HEK293 (cell line): ENCODE measurements around the gene CNOT2.

ENCODE experiments used
- CTCF ChIA-PET: fragments of 350-600 bp; formaldehyde crosslinking; extraction: SDS; loops from one replicate; lab custom pipeline; 2021; ENCODE audit warnings: antibody characterized with exemption; lab: Yijun Ruan, JAX
- POLR2A ChIA-PET: fragments of 300-600 bp; formaldehyde crosslinking; extraction: SDS; loops from one replicate; lab custom pipeline; 2020; ENCODE audit warnings: antibody characterized with exemption, inconsistent platforms; lab: Yijun Ruan, JAX
- H3K27ac ChIP-seq: fragments of 200-500 bp; sonication (Bioruptor generic); 2 replicates; pipeline ENCODE4 v1.5.1; 2014; ENCODE audit warnings: low read depth, low read length, control low read depth, inconsistent platforms; ENCODE audit errors: extremely low read depth
- H3K36me3 ChIP-seq, 2 experiments: fragments of 200-500 bp in 1 of 2; sonication (Bioruptor generic) in 1 of 2; 1 replicate in 1 of 2; 2 replicates in 1 of 2; pipeline ENCODE4 v1.5.1; 2014 to 2017; ENCODE audit warnings: inconsistent platforms in 2 of 2, low read length in 2 of 2; ENCODE audit not compliant: control insufficient read depth in 2 of 2, insufficient read depth in 1 of 2
- H3K4me1 ChIP-seq: fragments of 200-500 bp; sonication (Bioruptor generic); 2 replicates; pipeline ENCODE4 v1.5.1; 2014; ENCODE audit warnings: mild to moderate bottlenecking, low read length, inconsistent platforms; ENCODE audit not compliant: control insufficient read depth, insufficient read depth
- H3K4me3 ChIP-seq: 2 replicates; pipeline ENCODE4 v1.5.1; 2011; ENCODE audit warnings: low read depth, mild to moderate bottlenecking, control low read depth, low read length, moderate library complexity
- H3K9me3 ChIP-seq: fragments of 200-500 bp; sonication (Bioruptor generic); 2 replicates; pipeline ENCODE4 v1.5.1; 2014; ENCODE audit warnings: low read depth, low read length, inconsistent platforms; ENCODE audit not compliant: control insufficient read depth, insufficient read depth
- BCL11B ChIP-seq: fragments of 450-650 bp; formaldehyde crosslinking; IDR thresholded peaks from 2 replicates; pipeline ENCODE4 v1.5.1; 2016; ENCODE audit warnings: low read depth, missing biosample characterization, missing genetic modification characterization
- SETDB1 ChIP-seq: IDR thresholded peaks from one replicate; pipeline ENCODE4 v1.6.1; 2017; ENCODE audit warnings: mild to moderate bottlenecking, low read length, moderate library complexity, mixed read lengths; ENCODE audit not compliant: insufficient read length
- YY1 ChIP-seq: fragments of 450-650 bp; formaldehyde crosslinking; IDR thresholded peaks from 2 replicates; pipeline ENCODE4 v1.5.1; 2018; ENCODE audit warnings: missing biosample characterization, missing genetic modification characterization
- ZBTB20 ChIP-seq: fragments of 450-650 bp; formaldehyde crosslinking; IDR thresholded peaks from 2 replicates; pipeline ENCODE4 v1.5.1; 2016; ENCODE audit warnings: missing biosample characterization, missing genetic modification characterization
- ZBTB48 ChIP-seq: fragments of 450-650 bp; formaldehyde crosslinking; IDR thresholded peaks from 2 replicates; pipeline ENCODE4 v1.5.1; 2016; ENCODE audit warnings: missing biosample characterization, missing genetic modification characterization
- ZFHX2 ChIP-seq: fragments of 450-650 bp; formaldehyde crosslinking; conservative IDR thresholded peaks from 2 replicates; pipeline ENCODE4 v1.5.1; 2016; ENCODE audit warnings: missing biosample characterization, missing genetic modification characterization
- ZFP69B ChIP-seq: fragments of 450-650 bp; formaldehyde crosslinking; IDR thresholded peaks from 2 replicates; pipeline ENCODE4 v1.5.1; 2016; ENCODE audit warnings: missing biosample characterization, missing genetic modification characterization
- ZNF184 ChIP-seq: fragments of 450-650 bp; IDR thresholded peaks from 2 replicates; pipeline ENCODE4 v1.5.1; 2018; ENCODE audit warnings: missing biosample characterization, mild to moderate bottlenecking, missing genetic modification characterization
- ZNF292 ChIP-seq: fragments of 450-650 bp; formaldehyde crosslinking; IDR thresholded peaks from 2 replicates; pipeline ENCODE4 v1.5.1; 2016; ENCODE audit warnings: low read depth, missing biosample characterization, missing genetic modification characterization, borderline replicate concordance
- ZNF366 ChIP-seq: fragments of 450-650 bp; formaldehyde crosslinking; conservative IDR thresholded peaks from 2 replicates; pipeline ENCODE4 v1.5.1; 2016; ENCODE audit warnings: missing biosample characterization, missing genetic modification characterization
- ZNF558 ChIP-seq: fragments of 450-650 bp; formaldehyde crosslinking; IDR thresholded peaks from 2 replicates; pipeline ENCODE4 v1.5.1; 2016; ENCODE audit warnings: missing biosample characterization, missing genetic modification characterization
- ZNF585B ChIP-seq: fragments of 450-650 bp; formaldehyde crosslinking; IDR thresholded peaks from 2 replicates; pipeline ENCODE4 v1.5.1; 2016; ENCODE audit warnings: missing biosample characterization, missing genetic modification characterization
- ZNF629 ChIP-seq: fragments of 450-650 bp; formaldehyde crosslinking; IDR thresholded peaks from 2 replicates; pipeline ENCODE4 v1.5.1; 2017; ENCODE audit warnings: missing biosample characterization, missing genetic modification characterization
- ZNF654 ChIP-seq: fragments of 450-650 bp; formaldehyde crosslinking; IDR thresholded peaks from 2 replicates; pipeline ENCODE4 v1.5.1; 2016; ENCODE audit warnings: low read depth, missing biosample characterization, missing genetic modification characterization
- ZNF677 ChIP-seq: fragments of 450-650 bp; IDR thresholded peaks from 2 replicates; pipeline ENCODE4 v1.5.0; 2018; ENCODE audit warnings: missing biosample characterization, mild to moderate bottlenecking, missing genetic modification characterization, moderate library complexity
- ZNF843 ChIP-seq: fragments of 450-650 bp; formaldehyde crosslinking; IDR thresholded peaks from 2 replicates; pipeline ENCODE4 v1.5.1; 2016; ENCODE audit warnings: missing biosample characterization, missing genetic modification characterization
- ZXDB ChIP-seq: fragments of 450-650 bp; formaldehyde crosslinking; IDR thresholded peaks from 2 replicates; pipeline ENCODE4 v1.5.1; 2016; ENCODE audit warnings: missing biosample characterization, missing genetic modification characterization
- TF ChIP-seq, protein P1 (sequence below): fragments of 450-650 bp; formaldehyde crosslinking; IDR thresholded peaks from 2 replicates; pipeline ENCODE4 v1.5.0; 2017; ENCODE audit warnings: missing biosample characterization, missing genetic modification characterization, borderline replicate concordance
- TF ChIP-seq, protein P2 (sequence below): fragments of 450-650 bp; formaldehyde crosslinking; IDR thresholded peaks from 2 replicates; pipeline ENCODE4 v1.5.1; 2016; ENCODE audit warnings: missing biosample characterization, missing genetic modification characterization
- TF ChIP-seq, protein P3 (sequence below): fragments of 450-650 bp; formaldehyde crosslinking; IDR thresholded peaks from 2 replicates; pipeline ENCODE4 v1.5.1; 2017; ENCODE audit warnings: missing biosample characterization, missing genetic modification characterization
- TF ChIP-seq, protein P4 (sequence below): fragments of 450-650 bp; formaldehyde crosslinking; IDR thresholded peaks from 2 replicates; pipeline ENCODE4 v1.5.1; 2016; ENCODE audit warnings: missing biosample characterization, missing genetic modification characterization
- TF ChIP-seq, protein P5 (sequence below): fragments of 450-650 bp; formaldehyde crosslinking; IDR thresholded peaks from 2 replicates; pipeline ENCODE4 v1.5.1; 2016; ENCODE audit warnings: missing biosample characterization, missing genetic modification characterization
- TF ChIP-seq, protein P6 (sequence below): fragments of 450-650 bp; formaldehyde crosslinking; IDR thresholded peaks from 2 replicates; pipeline ENCODE4 v1.5.1; 2017; ENCODE audit warnings: missing biosample characterization, missing genetic modification characterization

Gene CNOT2

DNA sequence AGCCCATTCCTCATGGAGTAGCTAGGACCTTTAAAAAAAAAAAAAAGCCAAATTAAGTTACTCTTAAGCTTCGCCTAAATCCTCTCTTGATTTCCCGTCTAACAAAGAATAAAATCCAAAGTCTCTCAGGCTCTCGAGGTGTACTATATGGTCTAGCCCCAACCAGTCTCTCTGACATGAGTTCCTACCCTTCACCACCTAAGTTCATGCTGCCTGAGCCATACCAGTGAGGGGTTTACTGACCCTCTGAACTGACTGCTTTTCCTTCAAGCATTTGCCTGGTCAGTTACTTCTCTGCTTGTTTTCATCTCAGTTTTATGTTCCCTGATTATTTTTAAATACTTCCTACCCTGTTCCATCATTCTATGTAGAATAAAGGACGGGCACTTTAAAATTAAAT lies 64.6 kb downstream of the CNOT2 start (continued):
- TF ChIP-seq ZNF585B (tag by site-specific recombination) (no peak), ZNF629 (tag by site-specific recombination) (no peak), ZBTB48 (tag by site-specific recombination) (no peak)

DNA sequence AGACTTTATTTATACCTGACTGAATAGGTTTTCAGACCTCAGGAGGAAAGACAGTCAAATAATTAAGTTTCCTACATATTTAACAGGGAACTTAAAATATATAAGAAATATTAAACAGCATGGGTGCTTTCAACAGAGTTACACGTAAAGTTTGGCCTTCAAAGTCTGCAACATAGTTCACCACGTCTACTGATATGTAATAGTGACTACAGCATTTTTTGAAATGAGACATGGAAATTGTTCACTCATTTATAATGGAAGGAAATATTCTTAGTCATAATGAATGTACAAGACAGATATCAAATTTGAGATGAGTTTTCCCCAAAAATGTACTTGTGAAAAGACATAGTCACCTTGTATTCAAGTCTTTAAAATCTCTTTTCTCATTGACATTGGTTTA lies 66.1 kb downstream of the CNOT2 start:
- no peaks in the 10 kb centered on the region for H3K9me3 ChIP-seq
- CTCF ChIA-PET = no interaction called here
- no peaks in the 10 kb centered on the region for H3K4me1 ChIP-seq
- TF ChIP-seq ZFP69B (tag by site-specific recombination) (no peak), ZNF558 (tag by site-specific recombination) (no peak), ZBTB20 (tag by site-specific recombination) (no peak), YY1 (tag by site-specific recombination) (no peak), ZFHX2 (tag by site-specific recombination) (no peak), BCL11B (no peak), ZNF677 (no peak), ZNF654 (tag by site-specific recombination) (no peak)
- TF ChIP-seq, protein P1, sequence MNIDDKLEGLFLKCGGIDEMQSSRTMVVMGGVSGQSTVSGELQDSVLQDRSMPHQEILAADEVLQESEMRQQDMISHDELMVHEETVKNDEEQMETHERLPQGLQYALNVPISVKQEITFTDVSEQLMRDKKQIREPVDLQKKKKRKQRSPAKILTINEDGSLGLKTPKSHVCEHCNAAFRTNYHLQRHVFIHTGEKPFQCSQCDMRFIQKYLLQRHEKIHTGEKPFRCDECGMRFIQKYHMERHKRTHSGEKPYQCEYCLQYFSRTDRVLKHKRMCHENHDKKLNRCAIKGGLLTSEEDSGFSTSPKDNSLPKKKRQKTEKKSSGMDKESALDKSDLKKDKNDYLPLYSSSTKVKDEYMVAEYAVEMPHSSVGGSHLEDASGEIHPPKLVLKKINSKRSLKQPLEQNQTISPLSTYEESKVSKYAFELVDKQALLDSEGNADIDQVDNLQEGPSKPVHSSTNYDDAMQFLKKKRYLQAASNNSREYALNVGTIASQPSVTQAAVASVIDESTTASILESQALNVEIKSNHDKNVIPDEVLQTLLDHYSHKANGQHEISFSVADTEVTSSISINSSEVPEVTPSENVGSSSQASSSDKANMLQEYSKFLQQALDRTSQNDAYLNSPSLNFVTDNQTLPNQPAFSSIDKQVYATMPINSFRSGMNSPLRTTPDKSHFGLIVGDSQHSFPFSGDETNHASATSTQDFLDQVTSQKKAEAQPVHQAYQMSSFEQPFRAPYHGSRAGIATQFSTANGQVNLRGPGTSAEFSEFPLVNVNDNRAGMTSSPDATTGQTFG (tag by site-specific recombination) = no peak
- TF ChIP-seq, protein P2, sequence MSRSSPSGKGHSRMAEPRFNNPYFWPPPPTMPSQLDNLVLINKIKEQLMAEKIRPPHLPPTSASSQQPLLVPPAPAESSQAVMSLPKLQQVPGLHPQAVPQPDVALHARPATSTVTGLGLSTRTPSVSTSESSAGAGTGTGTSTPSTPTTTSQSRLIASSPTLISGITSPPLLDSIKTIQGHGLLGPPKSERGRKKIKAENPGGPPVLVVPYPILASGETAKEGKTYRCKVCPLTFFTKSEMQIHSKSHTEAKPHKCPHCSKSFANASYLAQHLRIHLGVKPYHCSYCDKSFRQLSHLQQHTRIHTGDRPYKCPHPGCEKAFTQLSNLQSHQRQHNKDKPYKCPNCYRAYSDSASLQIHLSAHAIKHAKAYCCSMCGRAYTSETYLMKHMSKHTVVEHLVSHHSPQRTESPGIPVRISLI (tag by site-specific recombination) = no peak
- TF ChIP-seq, protein P3, sequence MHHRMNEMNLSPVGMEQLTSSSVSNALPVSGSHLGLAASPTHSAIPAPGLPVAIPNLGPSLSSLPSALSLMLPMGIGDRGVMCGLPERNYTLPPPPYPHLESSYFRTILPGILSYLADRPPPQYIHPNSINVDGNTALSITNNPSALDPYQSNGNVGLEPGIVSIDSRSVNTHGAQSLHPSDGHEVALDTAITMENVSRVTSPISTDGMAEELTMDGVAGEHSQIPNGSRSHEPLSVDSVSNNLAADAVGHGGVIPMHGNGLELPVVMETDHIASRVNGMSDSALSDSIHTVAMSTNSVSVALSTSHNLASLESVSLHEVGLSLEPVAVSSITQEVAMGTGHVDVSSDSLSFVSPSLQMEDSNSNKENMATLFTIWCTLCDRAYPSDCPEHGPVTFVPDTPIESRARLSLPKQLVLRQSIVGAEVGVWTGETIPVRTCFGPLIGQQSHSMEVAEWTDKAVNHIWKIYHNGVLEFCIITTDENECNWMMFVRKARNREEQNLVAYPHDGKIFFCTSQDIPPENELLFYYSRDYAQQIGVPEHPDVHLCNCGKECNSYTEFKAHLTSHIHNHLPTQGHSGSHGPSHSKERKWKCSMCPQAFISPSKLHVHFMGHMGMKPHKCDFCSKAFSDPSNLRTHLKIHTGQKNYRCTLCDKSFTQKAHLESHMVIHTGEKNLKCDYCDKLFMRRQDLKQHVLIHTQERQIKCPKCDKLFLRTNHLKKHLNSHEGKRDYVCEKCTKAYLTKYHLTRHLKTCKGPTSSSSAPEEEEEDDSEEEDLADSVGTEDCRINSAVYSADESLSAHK (tag by site-specific recombination) = no peak
- TF ChIP-seq, protein P4, sequence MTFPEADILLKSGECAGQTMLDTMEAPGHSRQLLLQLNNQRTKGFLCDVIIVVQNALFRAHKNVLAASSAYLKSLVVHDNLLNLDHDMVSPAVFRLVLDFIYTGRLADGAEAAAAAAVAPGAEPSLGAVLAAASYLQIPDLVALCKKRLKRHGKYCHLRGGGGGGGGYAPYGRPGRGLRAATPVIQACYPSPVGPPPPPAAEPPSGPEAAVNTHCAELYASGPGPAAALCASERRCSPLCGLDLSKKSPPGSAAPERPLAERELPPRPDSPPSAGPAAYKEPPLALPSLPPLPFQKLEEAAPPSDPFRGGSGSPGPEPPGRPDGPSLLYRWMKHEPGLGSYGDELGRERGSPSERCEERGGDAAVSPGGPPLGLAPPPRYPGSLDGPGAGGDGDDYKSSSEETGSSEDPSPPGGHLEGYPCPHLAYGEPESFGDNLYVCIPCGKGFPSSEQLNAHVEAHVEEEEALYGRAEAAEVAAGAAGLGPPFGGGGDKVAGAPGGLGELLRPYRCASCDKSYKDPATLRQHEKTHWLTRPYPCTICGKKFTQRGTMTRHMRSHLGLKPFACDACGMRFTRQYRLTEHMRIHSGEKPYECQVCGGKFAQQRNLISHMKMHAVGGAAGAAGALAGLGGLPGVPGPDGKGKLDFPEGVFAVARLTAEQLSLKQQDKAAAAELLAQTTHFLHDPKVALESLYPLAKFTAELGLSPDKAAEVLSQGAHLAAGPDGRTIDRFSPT (tag by site-specific recombination) = no peak
- H3K4me3 ChIP-seq = no peak overlapping the region
- POLR2A ChIA-PET = no interaction called here
- peaks cover 0 to 5% of the 10 kb centered on the region in 2 experiments; a peak in 1 of 3 replicates for H3K36me3 ChIP-seq
- no peak overlapping the region for H3K27ac ChIP-seq

DNA sequence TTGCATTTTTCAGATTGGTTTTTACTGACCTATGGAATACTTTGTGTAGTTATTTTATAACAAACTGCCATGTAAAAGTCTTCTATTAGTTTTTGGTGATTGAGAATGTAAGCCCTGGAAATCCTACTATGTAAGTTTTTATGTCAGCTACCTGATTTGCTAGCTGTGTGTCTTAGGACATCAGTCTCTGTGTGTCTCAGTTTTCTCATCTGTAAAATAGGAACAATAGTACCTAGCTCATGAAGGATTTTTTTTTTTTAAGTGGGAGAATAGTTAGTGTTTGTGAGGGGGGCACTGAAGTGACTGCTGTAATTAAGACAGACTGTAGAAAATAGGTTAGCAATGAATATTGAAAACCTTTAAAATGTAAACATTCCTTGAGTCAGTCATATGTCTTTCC lies 70.9 kb downstream of the CNOT2 start:
- no peak overlapping the region for H3K27ac ChIP-seq
- no peaks in the 10 kb centered on the region for H3K4me1 ChIP-seq
- H3K36me3 ChIP-seq = peaks cover 0 to 5% of the 10 kb centered on the region in 2 experiments; a peak in 1 of 3 replicates
- no peaks in the 10 kb centered on the region for H3K9me3 ChIP-seq
- ChIA-PET POLR2A (no interaction called here), CTCF (interaction anchor here (0.6 kb wide), 1 partner anchor 139 kb away, joined by 3 read pairs; no protein-coding TSS in a partner anchor)
- no peak overlapping the region for H3K4me3 ChIP-seq
- no peak for TF ChIP-seq ZNF843
- no peak for TF ChIP-seq ZNF292 (tag by site-specific recombination)
- TF ChIP-seq, protein P5, sequence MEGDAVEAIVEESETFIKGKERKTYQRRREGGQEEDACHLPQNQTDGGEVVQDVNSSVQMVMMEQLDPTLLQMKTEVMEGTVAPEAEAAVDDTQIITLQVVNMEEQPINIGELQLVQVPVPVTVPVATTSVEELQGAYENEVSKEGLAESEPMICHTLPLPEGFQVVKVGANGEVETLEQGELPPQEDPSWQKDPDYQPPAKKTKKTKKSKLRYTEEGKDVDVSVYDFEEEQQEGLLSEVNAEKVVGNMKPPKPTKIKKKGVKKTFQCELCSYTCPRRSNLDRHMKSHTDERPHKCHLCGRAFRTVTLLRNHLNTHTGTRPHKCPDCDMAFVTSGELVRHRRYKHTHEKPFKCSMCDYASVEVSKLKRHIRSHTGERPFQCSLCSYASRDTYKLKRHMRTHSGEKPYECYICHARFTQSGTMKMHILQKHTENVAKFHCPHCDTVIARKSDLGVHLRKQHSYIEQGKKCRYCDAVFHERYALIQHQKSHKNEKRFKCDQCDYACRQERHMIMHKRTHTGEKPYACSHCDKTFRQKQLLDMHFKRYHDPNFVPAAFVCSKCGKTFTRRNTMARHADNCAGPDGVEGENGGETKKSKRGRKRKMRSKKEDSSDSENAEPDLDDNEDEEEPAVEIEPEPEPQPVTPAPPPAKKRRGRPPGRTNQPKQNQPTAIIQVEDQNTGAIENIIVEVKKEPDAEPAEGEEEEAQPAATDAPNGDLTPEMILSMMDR (tag by site-specific recombination) = no peak
- TF ChIP-seq ZNF366 = no peak
- TF ChIP-seq, protein P6, sequence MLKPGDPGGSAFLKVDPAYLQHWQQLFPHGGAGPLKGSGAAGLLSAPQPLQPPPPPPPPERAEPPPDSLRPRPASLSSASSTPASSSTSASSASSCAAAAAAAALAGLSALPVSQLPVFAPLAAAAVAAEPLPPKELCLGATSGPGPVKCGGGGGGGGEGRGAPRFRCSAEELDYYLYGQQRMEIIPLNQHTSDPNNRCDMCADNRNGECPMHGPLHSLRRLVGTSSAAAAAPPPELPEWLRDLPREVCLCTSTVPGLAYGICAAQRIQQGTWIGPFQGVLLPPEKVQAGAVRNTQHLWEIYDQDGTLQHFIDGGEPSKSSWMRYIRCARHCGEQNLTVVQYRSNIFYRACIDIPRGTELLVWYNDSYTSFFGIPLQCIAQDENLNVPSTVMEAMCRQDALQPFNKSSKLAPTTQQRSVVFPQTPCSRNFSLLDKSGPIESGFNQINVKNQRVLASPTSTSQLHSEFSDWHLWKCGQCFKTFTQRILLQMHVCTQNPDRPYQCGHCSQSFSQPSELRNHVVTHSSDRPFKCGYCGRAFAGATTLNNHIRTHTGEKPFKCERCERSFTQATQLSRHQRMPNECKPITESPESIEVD (tag by site-specific recombination) = no peak
- TF ChIP-seq SETDB1 = no peak
- TF ChIP-seq ZXDB (tag by site-specific recombination) = no peak
- no peak for TF ChIP-seq ZNF184 (tag by site-specific recombination)
